H9 (cell line): ENCODE measurements around the gene IGFBP7. TPM values are rescaled to one million over a fixed set of nuclear protein-coding genes. Genes with fewer than 3 reads are reported as not detected.

Experiments
- DNase-seq: peaks from one replicate; pipeline ENCODE4 v3.0.0-alpha.2; 2017
- H2AFZ ChIP-seq: one replicate; pipeline ENCODE4 v1.6.1; 2013; ENCODE audit warnings: mild to moderate bottlenecking, low read length, control low read depth, moderate library complexity
- H2AK5ac ChIP-seq: 2 replicates; pipeline ENCODE4 v1.6.1; 2013; ENCODE audit warnings: low read length, control low read depth, mixed read lengths; ENCODE audit not compliant: insufficient read length
- H2BK120ac ChIP-seq: one replicate; pipeline ENCODE4 v1.6.1; 2013; ENCODE audit warnings: low read depth, mild to moderate bottlenecking, low read length, control low read depth, inconsistent platforms; ENCODE audit not compliant: poor library complexity, severe bottlenecking
- H2BK12ac ChIP-seq: 2 replicates; pipeline ENCODE4 v1.6.1; 2013; ENCODE audit warnings: low read length, control low read depth, mixed read lengths, low read depth; ENCODE audit not compliant: insufficient read length
- H2BK15ac ChIP-seq: 2 replicates; pipeline ENCODE4 v1.6.1; 2013; ENCODE audit warnings: low read depth, low read length, control low read depth
- H2BK20ac ChIP-seq: one replicate; pipeline ENCODE4 v1.6.1; 2013; ENCODE audit warnings: low read depth, mild to moderate bottlenecking, low read length, control low read depth, inconsistent platforms; ENCODE audit not compliant: poor library complexity, severe bottlenecking
- H2BK5ac ChIP-seq: 2 replicates; pipeline ENCODE4 v1.6.1; 2013; ENCODE audit warnings: low read length, control low read depth, mixed read lengths; ENCODE audit not compliant: insufficient read length
- H3K14ac ChIP-seq: 2 replicates; pipeline ENCODE4 v1.6.1; 2013; ENCODE audit warnings: low read length, control low read depth; ENCODE audit not compliant: insufficient read depth
- H3K18ac ChIP-seq: 2 replicates; pipeline ENCODE4 v1.6.1; 2013; ENCODE audit warnings: low read depth, mild to moderate bottlenecking, mixed read lengths, low read length, control low read depth; ENCODE audit not compliant: insufficient read length
- H3K23ac ChIP-seq: 2 replicates; pipeline ENCODE4 v1.6.1; 2013; ENCODE audit warnings: low read length, control low read depth, mixed read lengths, low read depth; ENCODE audit not compliant: insufficient read length
- H3K23me2 ChIP-seq: 2 replicates; pipeline ENCODE4 v1.6.1; 2013; ENCODE audit warnings: low read depth, mild to moderate bottlenecking, mixed read lengths, low read length, control low read depth; ENCODE audit not compliant: insufficient read length, poor library complexity, severe bottlenecking
- H3K27ac ChIP-seq: 2 replicates; pipeline ENCODE4 v1.5.1; 2013; ENCODE audit warnings: low read length, control low read depth, mixed read lengths, low read depth; ENCODE audit not compliant: insufficient read length
- H3K27me3 ChIP-seq: 2 replicates; pipeline ENCODE4 v1.6.1; 2013; ENCODE audit warnings: low read length, control low read depth, inconsistent platforms; ENCODE audit not compliant: insufficient read depth
- H3K4ac ChIP-seq: 2 replicates; pipeline ENCODE4 v1.6.1; 2013; ENCODE audit warnings: low read depth, mild to moderate bottlenecking, control low read depth, inconsistent platforms, low read length, moderate library complexity
- H3K4me1 ChIP-seq: 2 replicates; pipeline ENCODE4 v1.6.1; 2013; ENCODE audit warnings: low read length, control low read depth, inconsistent platforms; ENCODE audit not compliant: insufficient read depth
- H3K4me2 ChIP-seq: 2 replicates; pipeline ENCODE4 v1.6.1; 2013; ENCODE audit warnings: low read length, control low read depth, mixed read lengths; ENCODE audit not compliant: insufficient read length, insufficient read depth
- H3K56ac ChIP-seq: 2 replicates; pipeline ENCODE4 v1.6.1; 2013; ENCODE audit warnings: low read depth, mild to moderate bottlenecking, mixed read lengths, low read length, control low read depth; ENCODE audit not compliant: insufficient read length
- H3K79me1 ChIP-seq: 2 replicates; pipeline ENCODE4 v1.6.1; 2013; ENCODE audit warnings: low read depth, mild to moderate bottlenecking, moderate library complexity, low read length, control low read depth, inconsistent platforms; ENCODE audit not compliant: insufficient read depth, poor library complexity, severe bottlenecking
- H3K79me2 ChIP-seq: 2 replicates; pipeline ENCODE4 v1.6.1; 2013; ENCODE audit warnings: low read length, control low read depth, inconsistent platforms; ENCODE audit not compliant: insufficient read depth
- H3K9ac ChIP-seq: 2 replicates; pipeline ENCODE4 v1.6.1; 2013; ENCODE audit warnings: low read length, control low read depth, mixed read lengths; ENCODE audit not compliant: insufficient read length; ENCODE audit errors: extremely low read depth
- H3K9me3 ChIP-seq: one replicate; pipeline ENCODE4 v1.6.1; 2013; ENCODE audit warnings: low read depth, low read length, inconsistent platforms; ENCODE audit not compliant: control insufficient read depth
- H3T11ph ChIP-seq: one replicate; pipeline ENCODE4 v1.6.1; 2013; ENCODE audit warnings: mild to moderate bottlenecking, low read length, control low read depth, inconsistent platforms
- H4K20me1 ChIP-seq: one replicate; pipeline ENCODE4 v1.6.1; 2013; ENCODE audit not compliant: control insufficient read depth, insufficient read length, insufficient read depth
- H4K5ac ChIP-seq: 2 replicates; pipeline ENCODE4 v1.6.1; 2013; ENCODE audit warnings: low read depth, mild to moderate bottlenecking, mixed read lengths, low read length, control low read depth; ENCODE audit not compliant: insufficient read length
- H4K8ac ChIP-seq: replicated peaks from 2 replicates; pipeline ENCODE4 v1.6.1; 2013; ENCODE audit warnings: low read length, control low read depth, mixed read lengths, low read depth; ENCODE audit not compliant: insufficient read length
- H4K91ac ChIP-seq: 2 replicates; pipeline ENCODE4 v1.6.1; 2013; ENCODE audit warnings: low read depth, mild to moderate bottlenecking, moderate library complexity, mixed read lengths, low read length, control low read depth; ENCODE audit not compliant: insufficient read length
- H3K27ac Mint-ChIP-seq, 3 experiments: 2 replicates in 2 of 3; 3 replicates in 1 of 3; pipeline ENCODE4 v1.8.0; 2020 to 2021; ENCODE audit warnings: mixed read lengths in 3 of 3, mild to moderate bottlenecking in 1 of 3, moderate library complexity in 1 of 3
- H3K27me3 Mint-ChIP-seq: 2 replicates; pipeline ENCODE4 v1.8.0; 2021; ENCODE audit warnings: low read depth, mild to moderate bottlenecking, moderate library complexity, mixed read lengths
- H3K36me3 Mint-ChIP-seq, 3 experiments: 2 replicates in 2 of 3; 3 replicates in 1 of 3; pipeline ENCODE4 v1.8.0; 2020 to 2021; ENCODE audit warnings: low read depth in 3 of 3, mixed read lengths in 3 of 3; ENCODE audit not compliant: insufficient read depth in 1 of 3
- H3K4me1 Mint-ChIP-seq, 2 experiments: 2 replicates each; pipeline ENCODE4 v1.8.0; 2020; ENCODE audit warnings: mixed read lengths in 2 of 2
- H3K4me3 Mint-ChIP-seq, 2 experiments: 2 replicates in 1 of 2; 3 replicates in 1 of 2; pipeline ENCODE4 v1.8.0; 2020 to 2021; ENCODE audit warnings: mild to moderate bottlenecking in 2 of 2, mixed read lengths in 2 of 2, moderate library complexity in 1 of 2
- H3K9me3 Mint-ChIP-seq, 2 experiments: 2 replicates in 1 of 2; 3 replicates in 1 of 2; pipeline ENCODE4 v1.8.0; 2020; ENCODE audit warnings: mild to moderate bottlenecking in 2 of 2, mixed read lengths in 2 of 2, moderate library complexity in 1 of 2
- WGBS: extraction: QIAGEN DNeasy Blood & Tissue Kit; methylation state at CpG from one replicate; pipeline ENCODE4 v1.1.7; 2013; ENCODE audit warnings: missing lambda C conversion rate, low lambda C conversion rate, mixed read lengths; ENCODE audit not compliant: insufficient read length; ENCODE audit errors: extremely low coverage; 5-methylcytosine and 5-hydroxymethylcytosine counted together
- total RNA-seq: library from RNA; stranded (reverse); gene quantifications from 2 replicates; pipeline ENCODE4 v1.2.1, GENCODE V29; 2021
- TF ChIP-seq, protein P1 (sequence below): fragments of 200-600 bp; sonication (generic); conservative IDR thresholded peaks from 3 replicates; pipeline ENCODE4 v1.8.0; 2021; ENCODE audit warnings: antibody characterized with exemption, mild to moderate bottlenecking

IGFBP7 gene
- total RNA-seq, 1 experiment from 2014 or later = 0.37 TPM

DNA sequence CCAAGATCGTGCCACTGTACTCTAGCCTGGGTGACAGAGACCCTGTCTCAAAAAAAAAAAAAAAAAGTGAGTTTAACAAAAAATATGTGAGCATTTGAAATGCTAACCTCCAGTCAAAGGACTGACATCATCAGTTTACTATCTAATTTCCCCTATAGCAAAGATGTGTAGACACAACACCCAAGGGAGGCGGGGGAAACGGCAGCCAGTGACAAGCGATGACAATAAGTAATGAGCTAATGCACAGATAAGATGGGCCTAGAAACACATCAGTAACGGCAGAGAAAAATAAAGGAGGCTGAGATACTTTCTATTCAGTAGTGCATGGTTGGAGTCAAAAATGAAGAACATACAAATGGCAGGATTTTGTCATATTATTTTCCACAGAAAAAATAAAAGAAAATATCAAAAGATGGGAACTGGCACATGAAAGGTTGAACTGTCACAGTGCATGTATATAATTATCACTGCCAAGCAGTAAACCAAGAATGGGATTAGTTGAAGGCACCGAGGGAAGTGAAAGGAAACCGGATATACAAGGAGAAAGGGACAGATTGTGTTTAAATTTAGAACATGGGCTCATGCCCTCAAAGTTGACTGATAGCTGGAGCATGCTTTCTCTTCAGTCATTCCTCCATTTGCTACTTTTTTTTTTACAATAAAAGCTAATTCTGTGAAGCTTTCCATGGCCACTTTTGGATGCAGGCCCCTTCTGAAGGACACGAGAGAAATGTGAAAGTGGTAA is 41.8 kb downstream of the IGFBP7 start:
- Histone ChIP-seq H3K23ac (no peak overlapping the region), H2BK12ac (no peak overlapping the region), H2BK5ac (no peak overlapping the region), H2BK20ac (no peak overlapping the region), H3K23me2 (no peaks in the 10 kb centered on the region), H3K9ac (no peak overlapping the region), H3K79me1 (no peaks in the 10 kb centered on the region), H2AK5ac (no peak overlapping the region), H4K91ac (no peak overlapping the region), H3K9me3 (no peaks in the 10 kb centered on the region), H3T11ph (no peak overlapping the region), H3K4me1 (no peaks in the 10 kb centered on the region), H3K56ac (no peak overlapping the region), H3K27ac (no peak overlapping the region), H3K79me2 (no peaks in the 10 kb centered on the region), H3K18ac (no peak overlapping the region), H2BK15ac (no peak overlapping the region), H2AFZ (no peak overlapping the region), H4K20me1 (no peaks in the 10 kb centered on the region), H2BK120ac (no peak overlapping the region), H4K8ac (no peak overlapping the region), H3K27me3 (no peaks in the 10 kb centered on the region), H4K5ac (no peak overlapping the region), H3K14ac (no peak overlapping the region), H3K4me2 (no peak overlapping the region), H3K4ac (no peak overlapping the region)
- TF ChIP-seq, protein P1, sequence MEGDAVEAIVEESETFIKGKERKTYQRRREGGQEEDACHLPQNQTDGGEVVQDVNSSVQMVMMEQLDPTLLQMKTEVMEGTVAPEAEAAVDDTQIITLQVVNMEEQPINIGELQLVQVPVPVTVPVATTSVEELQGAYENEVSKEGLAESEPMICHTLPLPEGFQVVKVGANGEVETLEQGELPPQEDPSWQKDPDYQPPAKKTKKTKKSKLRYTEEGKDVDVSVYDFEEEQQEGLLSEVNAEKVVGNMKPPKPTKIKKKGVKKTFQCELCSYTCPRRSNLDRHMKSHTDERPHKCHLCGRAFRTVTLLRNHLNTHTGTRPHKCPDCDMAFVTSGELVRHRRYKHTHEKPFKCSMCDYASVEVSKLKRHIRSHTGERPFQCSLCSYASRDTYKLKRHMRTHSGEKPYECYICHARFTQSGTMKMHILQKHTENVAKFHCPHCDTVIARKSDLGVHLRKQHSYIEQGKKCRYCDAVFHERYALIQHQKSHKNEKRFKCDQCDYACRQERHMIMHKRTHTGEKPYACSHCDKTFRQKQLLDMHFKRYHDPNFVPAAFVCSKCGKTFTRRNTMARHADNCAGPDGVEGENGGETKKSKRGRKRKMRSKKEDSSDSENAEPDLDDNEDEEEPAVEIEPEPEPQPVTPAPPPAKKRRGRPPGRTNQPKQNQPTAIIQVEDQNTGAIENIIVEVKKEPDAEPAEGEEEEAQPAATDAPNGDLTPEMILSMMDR = no peak
- Mint-ChIP-seq H3K36me3 (no peaks in the 10 kb centered on the region; a peak in 1 of 7 replicates), H3K4me1 (no peaks in the 10 kb centered on the region), H3K27me3 (peaks cover 3% of the 10 kb centered on the region), H3K27ac (no peak overlapping the region), H3K9me3 (no peaks in the 10 kb centered on the region), H3K4me3 (no peak overlapping the region)
- DNase-seq = no peak
- WGBS = no CpG with 5 or more reads among the region's 8 CpGs
